Measurements from ENCODE around the gene SLC30A1.

DNA sequence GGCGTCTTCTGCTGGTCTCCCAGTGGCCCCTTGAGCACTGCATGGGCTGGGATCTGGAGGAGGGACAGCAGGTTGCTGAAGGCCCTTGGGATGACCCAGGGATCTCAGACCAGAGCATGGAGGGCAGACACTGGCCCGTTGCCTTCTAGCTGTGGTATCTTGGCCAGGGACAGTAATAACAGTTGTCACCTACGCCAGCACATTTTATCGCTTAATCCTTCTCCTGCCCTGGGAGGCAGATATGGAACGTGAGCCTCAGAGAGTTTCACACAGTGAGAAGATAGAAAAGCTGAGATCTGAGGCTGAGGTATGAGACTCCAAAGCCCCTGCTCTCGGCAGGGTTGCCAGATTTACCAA lies 46.9 kb downstream of the SLC30A1 start:
- TF ChIP-seq EZH2 (IDR thresholded peaks at IDR 0.05; ENCODE audit: insufficient read depth, poor library complexity, severe bottlenecking), result no peak
- TF ChIP-seq EZH2phosphoT487 (IDR thresholded peaks at IDR 0.05; ENCODE audit: insufficient read depth, low read depth), result no peak
